H1 (cell line): ENCODE data around the gene DMPK.

Experiments
- ATF2 ChIP-seq: IDR thresholded peaks from 2 replicates; pipeline ENCODE4 v1.6.1; 2012; ENCODE audit warnings: low read length, inconsistent platforms
- CEBPB ChIP-seq: IDR thresholded peaks from 2 replicates; pipeline ENCODE4 v1.6.1; 2012; ENCODE audit warnings: low read depth, low read length
- CTCF ChIP-seq, 3 experiments: IDR thresholded peaks; 1 replicate in 2 of 3; 2 replicates in 1 of 3; pipeline versions ENCODE4 v1.5.1 to v1.6.1; 2011; ENCODE audit warnings: low read length in 3 of 3, mild to moderate bottlenecking in 3 of 3, inconsistent platforms in 2 of 3, low read depth in 1 of 3, moderate library complexity in 1 of 3; ENCODE audit not compliant: insufficient read depth in 1 of 3; ENCODE audit errors: control extremely low read depth in 1 of 3
- EZH2 ChIP-seq: fragments of 200-600 bp; sonication (generic); IDR thresholded peaks from 2 replicates; pipeline ENCODE4 v1.7.1; 2012; ENCODE audit warnings: low read depth, mild to moderate bottlenecking, moderate library complexity, low read length, inconsistent platforms; ENCODE audit not compliant: severe bottlenecking
- HDAC2 ChIP-seq, 2 experiments: fragments of 300-600 bp in 1 of 2; sonication (generic) in 1 of 2; IDR thresholded peaks; 2 replicates each; pipeline ENCODE4 v1.6.1; 2011 to 2012; ENCODE audit warnings: low read depth in 2 of 2, low read length in 2 of 2, mild to moderate bottlenecking in 2 of 2, moderate library complexity in 2 of 2, borderline replicate concordance in 1 of 2, inconsistent platforms in 1 of 2
- KDM1A ChIP-seq: fragments of 200-600, 300-600 bp; sonication (generic); IDR thresholded peaks from 2 replicates; pipeline ENCODE4 v1.7.1; 2016; ENCODE audit warnings: mild to moderate bottlenecking, low read length, borderline replicate concordance
- MAX ChIP-seq: IDR thresholded peaks from 2 replicates; pipeline ENCODE4 v1.6.1; 2012; ENCODE audit warnings: inconsistent platforms
- POLR2A ChIP-seq, 2 experiments: IDR thresholded peaks; 1 replicate in 1 of 2; 2 replicates in 1 of 2; pipeline ENCODE4 v1.6.1; 2011; ENCODE audit warnings: low read depth in 2 of 2, low read length in 2 of 2, mild to moderate bottlenecking in 2 of 2; ENCODE audit errors: control extremely low read depth in 1 of 2
- POLR2AphosphoS5 ChIP-seq: IDR thresholded peaks from 2 replicates; pipeline ENCODE4 v1.6.1; 2011; ENCODE audit warnings: low read depth, low read length
- RBBP5 ChIP-seq: IDR thresholded peaks from 2 replicates; pipeline ENCODE4 v1.7.1; 2012; ENCODE audit warnings: low read depth, mild to moderate bottlenecking, inconsistent platforms, low read length, moderate library complexity, borderline replicate concordance
- USF2 ChIP-seq: IDR thresholded peaks from 2 replicates; pipeline ENCODE4 v1.6.1; 2011; ENCODE audit warnings: low read length, improper control_type of control experiment

GRCh38 chr19:45763691-45764294 is 18.5 kb downstream of the DMPK start:
- TF ChIP-seq POLR2AphosphoS5 (no peak), CTCF (IDR thresholded peaks at IDR 0.05; ENCODE audit: control extremely low read depth in 1 of 3, insufficient read depth in 1 of 3, low read depth in 1 of 3, low read length in 3 of 3) (no peak), USF2 (no peak), HDAC2 (IDR thresholded peaks at IDR 0.05; ENCODE audit: borderline replicate concordance in 1 of 2, low read depth in 2 of 2, low read length in 2 of 2) (no peak), RBBP5 (no peak), ATF2 (no peak), POLR2A (IDR thresholded peaks at IDR 0.05; ENCODE audit: control extremely low read depth in 1 of 2, low read depth in 2 of 2, low read length in 2 of 2) (no peak), MAX (no peak), EZH2 (no peak), CEBPB (no peak), KDM1A (no peak)
